A549 (cell line): ENCODE results near the gene COX5A. TPM values are rescaled to one million over a fixed set of nuclear protein-coding genes. Genes with fewer than 3 reads are reported as not detected.

ENCODE experiments used
- ATAC-seq, 2 experiments: fragments of 200-7000 bp in 1 of 2; fragments of >200 bp in 1 of 2; cut with Nextera tagmentation in 1 of 2; cut with Tn5 transposase in 1 of 2; 3 replicates each; pipeline versions ENCODE4 v1.8.0 to v1.9.1; 2018 to 2020; ENCODE audit warnings: mild to moderate bottlenecking in 1 of 2, moderate library complexity in 1 of 2
- CTCF ChIA-PET: fragments of 300-600 bp; sonication (Branson Sonifier 250); formaldehyde crosslinking; extraction: SDS; loops from one replicate; lab custom pipeline; 2021; ENCODE audit warnings: antibody characterized with exemption, inconsistent platforms; lab: Yijun Ruan, JAX
- POLR2A ChIA-PET: fragments of 350-600 bp; formaldehyde crosslinking; extraction: SDS; loops from one replicate; lab custom pipeline; 2021; ENCODE audit warnings: antibody characterized with exemption, inconsistent platforms; lab: Yijun Ruan, JAX
- DNase-seq, 2 experiments: peaks; one replicate each; pipeline versions ENCODE4 v3.0.0 to v3.0.0-alpha.2; 2011 to 2016; ENCODE audit warnings: low read depth in 1 of 2, low spot score in 1 of 2
- FAIRE-seq: peaks from 2 replicates; lab custom pipeline; 2011; peaks lifted over from hg19 to GRCh38; lab: Jason Lieb, UNC
- H3K27ac ChIP-seq, 2 experiments: fragments of >200 bp; sonication (Bioruptor Twin); formaldehyde crosslinking; 3 replicates each; pipeline ENCODE4 v1.5.1; 2016 to 2017
- H3K4me1 ChIP-seq: fragments of >200 bp; sonication (Bioruptor Twin); formaldehyde crosslinking; 3 replicates; pipeline ENCODE4 v1.6.1; 2016
- H3K4me2 ChIP-seq: fragments of >200 bp; sonication (Bioruptor Twin); formaldehyde crosslinking; 3 replicates; pipeline ENCODE4 v1.6.1; 2016
- H3K4me3 ChIP-seq: fragments of >200 bp; sonication (Bioruptor Twin); formaldehyde crosslinking; 3 replicates; pipeline ENCODE4 v1.5.1; 2016
- H3K9me3 ChIP-seq: fragments of >200 bp; sonication (Bioruptor Twin); formaldehyde crosslinking; 3 replicates; pipeline ENCODE4 v1.6.1; 2016
- BHLHE40 ChIP-seq: IDR thresholded peaks from 2 replicates; pipeline ENCODE4 v1.6.1; 2012; ENCODE audit warnings: low read depth, low read length, inconsistent platforms
- CBX8 ChIP-seq: fragments of 200-600 bp; sonication (generic); IDR thresholded peaks from 2 replicates; pipeline ENCODE4 v1.6.1; 2016
- CHD4 ChIP-seq: fragments of 200-600 bp; sonication (generic); IDR thresholded peaks from 2 replicates; pipeline ENCODE4 v1.6.1; 2016; ENCODE audit warnings: antibody characterized with exemption, mild to moderate bottlenecking, borderline replicate concordance
- EHMT2 ChIP-seq: fragments of 200-600 bp; sonication (generic); IDR thresholded peaks from 2 replicates; pipeline ENCODE4 v1.6.1; 2016; ENCODE audit warnings: antibody characterized with exemption, low read depth, mild to moderate bottlenecking, moderate library complexity
- ESRRA ChIP-seq: fragments of 150-350 bp; IDR thresholded peaks from 2 replicates; pipeline ENCODE4 v1.6.1; 2014; ENCODE audit warnings: mild to moderate bottlenecking, low read length, borderline replicate concordance
- FOSL2 ChIP-seq, 2 experiments: fragments of 450-650 bp in 1 of 2; fragments of >200 bp in 1 of 2; sonication (Bioruptor Twin) in 1 of 2; formaldehyde crosslinking; IDR thresholded peaks; 2 replicates each; pipeline versions ENCODE4 v1.5.0 to v1.6.1; 2016 to 2020; ENCODE audit warnings: mild to moderate bottlenecking in 1 of 2, moderate library complexity in 1 of 2
- HEYL ChIP-seq: fragments of 250-450 bp; sonication (Bioruptor Pico); IDR thresholded peaks from 2 replicates; pipeline ENCODE4 v1.8.0; 2021; ENCODE audit warnings: mild to moderate bottlenecking, moderate library complexity
- HOXB13 ChIP-seq: fragments of 250-450 bp; sonication (Bioruptor Pico); IDR thresholded peaks from 2 replicates; pipeline ENCODE4 v1.5.0; 2020; ENCODE audit warnings: low read depth, mild to moderate bottlenecking, moderate library complexity
- JUNB ChIP-seq: fragments of >200 bp; sonication (Bioruptor Twin); formaldehyde crosslinking; IDR thresholded peaks from 2 replicates; pipeline ENCODE4 v1.6.1; 2016
- MAFK ChIP-seq: fragments of 450-650 bp; IDR thresholded peaks from 2 replicates; pipeline ENCODE4 v1.6.1; 2014; ENCODE audit not compliant: partially characterized antibody
- PHF8 ChIP-seq: fragments of 200-600 bp; sonication (generic); IDR thresholded peaks from 2 replicates; pipeline ENCODE4 v1.6.1; 2016; ENCODE audit warnings: low read depth, mild to moderate bottlenecking, antibody characterized with exemption, moderate library complexity, borderline replicate concordance
- POLR2A ChIP-seq: IDR thresholded peaks from 2 replicates; pipeline ENCODE4 v1.6.1; 2012; ENCODE audit warnings: mild to moderate bottlenecking, low read length
- RAD21 ChIP-seq, 2 experiments: fragments of >200 bp in 1 of 2; sonication (Bioruptor Twin) in 1 of 2; formaldehyde crosslinking in 1 of 2; IDR thresholded peaks in 1 of 2; conservative IDR thresholded peaks in 1 of 2; 2 replicates in 1 of 2; 3 replicates in 1 of 2; pipeline ENCODE4 v1.6.1; 2012 to 2018; ENCODE audit warnings: inconsistent platforms in 1 of 2
- ZFP36 ChIP-seq: fragments of 450-650 bp; IDR thresholded peaks from 2 replicates; pipeline ENCODE4 v1.6.1; 2014; ENCODE audit warnings: borderline replicate concordance; ENCODE audit not compliant: partially characterized antibody
- ZSCAN20 ChIP-seq: fragments of 250-450 bp; sonication (Bioruptor Pico); IDR thresholded peaks from 2 replicates; pipeline ENCODE4 v1.8.0; 2022; ENCODE audit warnings: mild to moderate bottlenecking, moderate library complexity
- WGBS: methylation state at CpG from one replicate; pipeline ENCODE4 v1.1.6; 2017; ENCODE audit errors: missing lambda C conversion rate; 5-methylcytosine and 5-hydroxymethylcytosine counted together
- polyA plus RNA-seq, 4 experiments: library from polyadenylated mRNA; depleted of rRNA in 3 of 4; stranded (reverse); fragments of >200 nt; fragmentation: RNase III in 1 of 4; extraction: RNeasy Plus Mini Kit Qiagen cat#74134 plus additional on column Dnase treatment in 1 of 4; gene quantifications; 2 replicates in 3 of 4; 3 replicates in 1 of 4; pipeline ENCODE4 v1.2.3, GENCODE V29; 2011 to 2017
- TF ChIP-seq, protein P1 (sequence below): IDR thresholded peaks from 2 replicates; pipeline ENCODE4 v1.6.1; 2012; ENCODE audit warnings: low read depth, borderline replicate concordance
- TF ChIP-seq, protein P2 (sequence below): fragments of 200-600 bp; sonication (generic); IDR thresholded peaks from 2 replicates; pipeline ENCODE4 v1.6.1; 2016; ENCODE audit warnings: antibody characterized with exemption, mild to moderate bottlenecking, moderate library complexity

The COX5A gene
- polyA plus RNA-seq, 2 of the 4 experiments (the other 2 are of a cell fraction) = 328 to 478 TPM

DNA sequence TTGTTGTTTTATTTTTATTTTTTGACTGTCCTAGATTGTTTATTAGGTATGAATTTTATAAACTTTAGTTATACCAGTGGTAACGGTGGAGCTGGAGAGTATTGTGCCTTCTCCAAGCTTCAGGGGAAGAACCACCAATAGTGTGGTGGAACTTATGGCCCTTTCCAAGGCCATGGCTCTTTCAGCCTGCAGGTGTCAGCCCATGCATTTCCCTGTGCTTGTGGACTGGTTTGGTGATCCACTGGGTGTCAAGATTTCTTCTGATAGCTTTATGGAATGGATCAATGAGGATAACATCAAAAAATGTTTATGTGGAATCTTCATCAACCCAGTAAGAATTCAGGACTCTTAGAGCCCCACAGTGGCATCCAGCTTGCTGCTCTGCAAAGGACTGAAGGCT lies 38.3 kb upstream of the COX5A start:
- Histone ChIP-seq H3K27ac (no peak overlapping the region), H3K4me3 (no peak overlapping the region), H3K9me3 (no peaks in the 10 kb centered on the region; the same call in 2 of the 3 replicates), H3K4me1 (peaks cover 8% of the 10 kb centered on the region; the same call in 2 of the 3 replicates), H3K4me2 (no peak overlapping the region)
- CTCF ChIA-PET = interaction anchor here (0.6 to 1.9 kb wide), 4 partner anchors 12 to 79 kb away, joined by 3 to 6 read pairs (median 4); no protein-coding TSS in a partner anchor
- peak in 1 of 2 experiments; percentile 27; a peak in 1 of 5 replicates for TF ChIP-seq RAD21 (conservative IDR thresholded peaks at IDR 0.05 in 1 of 2, IDR thresholded peaks at IDR 0.05 in 1 of 2)
- TF ChIP-seq POLR2A = no peak
- no peak for DNase-seq
- FAIRE-seq = no peak
- ATAC-seq = no peak
- WGBS = 44% methylated on average over 1 of the region's 1 CpG
- POLR2A ChIA-PET = no interaction called here

DNA sequence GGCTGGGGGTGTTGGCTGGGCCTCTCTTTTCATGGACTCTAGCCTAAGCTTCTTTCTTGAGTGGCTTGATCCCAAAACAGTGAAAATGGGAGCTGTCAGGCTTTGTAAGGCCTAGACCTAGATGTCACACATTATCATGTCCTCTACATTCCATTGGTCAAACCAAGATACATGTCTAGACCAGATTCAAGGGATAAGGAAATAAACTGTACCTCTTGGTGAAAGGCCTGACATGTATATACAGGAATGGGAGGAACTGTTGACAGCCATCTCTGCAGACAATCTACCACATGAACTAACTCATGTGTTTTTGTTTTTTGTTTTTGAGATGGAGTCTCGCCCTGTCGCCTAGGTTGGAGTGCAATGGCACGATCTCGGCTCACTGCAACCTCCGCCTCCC lies 29.8 kb upstream of the COX5A start:
- Histone ChIP-seq H3K27ac (no peak overlapping the region), H3K4me1 (peaks cover 12% of the 10 kb centered on the region; the same call in 2 of the 3 replicates), H3K9me3 (no peaks in the 10 kb centered on the region; the same call in 2 of the 3 replicates), H3K4me2 (no peak overlapping the region), H3K4me3 (no peak overlapping the region)
- no peak for FAIRE-seq
- no peak for TF ChIP-seq PHF8
- ChIA-PET POLR2A (interaction anchor here (0.6 to 1.5 kb wide), 2 partner anchors 11 to 92 kb away, joined by 3 to 4 read pairs; partner anchors contain the start of gene RPP25), CTCF (interaction anchor here (0.8 to 3.1 kb wide), 6 partner anchors 8 to 25 kb away, joined by 3 to 10 read pairs (median 4); partner anchors contain the start of gene RPP25)
- no peak for ATAC-seq
- DNase-seq = no peak
- WGBS = 87% methylated on average over 5 of the region's 5 CpGs

DNA sequence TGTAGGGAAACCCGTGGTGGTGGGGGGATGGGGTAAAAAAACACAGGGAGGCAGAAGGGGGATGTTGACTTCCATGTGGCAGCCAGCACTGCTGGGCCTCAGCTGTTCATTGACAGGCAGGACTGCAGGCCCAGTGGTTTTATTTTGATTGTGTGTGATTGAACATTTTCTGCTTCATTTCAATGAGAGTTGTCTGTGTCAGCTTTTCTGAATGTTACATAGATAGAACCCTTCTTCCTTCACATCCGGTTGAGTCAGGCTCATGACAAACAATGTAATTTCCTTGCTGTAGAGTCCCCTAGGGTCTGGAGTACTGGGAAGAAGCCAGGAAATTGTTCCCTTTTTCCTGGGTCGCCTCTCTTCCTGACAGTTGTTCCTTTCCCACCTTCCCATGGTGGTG lies 26.9 kb upstream of the COX5A start:
- POLR2A ChIA-PET = no interaction called here
- 25% methylated on average over 3 of the region's 3 CpGs for WGBS
- no peak for DNase-seq
- CTCF ChIA-PET = interaction anchor here (1.1 to 2.8 kb wide), 5 partner anchors 10 to 65 kb away, joined by 3 to 10 read pairs (median 7); no protein-coding TSS in a partner anchor
- Histone ChIP-seq H3K9me3 (no peaks in the 10 kb centered on the region), H3K4me3 (no peak overlapping the region), H3K4me2 (peak overlapping the region; percentile 31), H3K27ac (peak overlapping the region in 1 of 2 experiments; percentile 48; a peak in 2 of 6 replicates), H3K4me1 (peaks cover 15% of the 10 kb centered on the region; the same call in 2 of the 3 replicates)
- peak; percentile 37 to 40; a peak in 2 of 6 replicates for ATAC-seq
- FAIRE-seq = no peak
- TF ChIP-seq JUNB = no peak
- TF ChIP-seq BHLHE40 = no peak
- TF ChIP-seq CHD4 = no peak
- TF ChIP-seq FOSL2 (IDR thresholded peaks at IDR 0.05) = no peak
- no peak for TF ChIP-seq FOSL2 (CRISPR knock-in tag; IDR thresholded peaks at IDR 0.05)
- no peak for TF ChIP-seq POLR2A
- TF ChIP-seq HEYL = no peak
- peak; percentile 37 for TF ChIP-seq MAFK
- TF ChIP-seq ZFP36 = no peak

DNA sequence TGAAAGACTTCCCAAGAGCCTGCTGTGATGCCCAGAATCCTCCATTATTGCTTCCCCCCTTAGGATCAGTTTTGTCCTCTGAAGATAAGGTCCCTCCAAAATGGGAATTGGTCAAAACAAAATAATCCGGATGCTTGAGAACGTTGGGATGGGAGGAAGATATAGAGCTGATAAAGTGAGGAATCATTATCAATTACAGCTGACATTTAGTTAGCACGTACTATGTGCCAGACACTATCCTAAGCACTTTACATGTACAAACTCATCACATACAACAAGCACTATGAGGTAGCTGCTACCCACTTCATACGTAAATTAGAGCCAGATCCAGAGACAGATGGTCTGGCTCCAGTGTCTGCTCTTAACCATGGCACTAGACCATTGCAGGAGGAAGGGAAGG lies 25.3 kb upstream of the COX5A start:
- H3K9me3 ChIP-seq = no peaks in the 10 kb centered on the region
- FAIRE-seq (no peak), DNase-seq (no peak), ATAC-seq (no peak)
- TF ChIP-seq HOXB13 (CRISPR knock-in tag) = no peak
- TF ChIP-seq CBX8 = no peak
- TF ChIP-seq, protein P1, sequence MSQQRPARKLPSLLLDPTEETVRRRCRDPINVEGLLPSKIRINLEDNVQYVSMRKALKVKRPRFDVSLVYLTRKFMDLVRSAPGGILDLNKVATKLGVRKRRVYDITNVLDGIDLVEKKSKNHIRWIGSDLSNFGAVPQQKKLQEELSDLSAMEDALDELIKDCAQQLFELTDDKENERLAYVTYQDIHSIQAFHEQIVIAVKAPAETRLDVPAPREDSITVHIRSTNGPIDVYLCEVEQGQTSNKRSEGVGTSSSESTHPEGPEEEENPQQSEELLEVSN = no peak
- no peak for TF ChIP-seq ZFP36
- no peak for TF ChIP-seq ESRRA
- no peak for TF ChIP-seq ZSCAN20 (CRISPR knock-in tag)
- TF ChIP-seq, protein P2, sequence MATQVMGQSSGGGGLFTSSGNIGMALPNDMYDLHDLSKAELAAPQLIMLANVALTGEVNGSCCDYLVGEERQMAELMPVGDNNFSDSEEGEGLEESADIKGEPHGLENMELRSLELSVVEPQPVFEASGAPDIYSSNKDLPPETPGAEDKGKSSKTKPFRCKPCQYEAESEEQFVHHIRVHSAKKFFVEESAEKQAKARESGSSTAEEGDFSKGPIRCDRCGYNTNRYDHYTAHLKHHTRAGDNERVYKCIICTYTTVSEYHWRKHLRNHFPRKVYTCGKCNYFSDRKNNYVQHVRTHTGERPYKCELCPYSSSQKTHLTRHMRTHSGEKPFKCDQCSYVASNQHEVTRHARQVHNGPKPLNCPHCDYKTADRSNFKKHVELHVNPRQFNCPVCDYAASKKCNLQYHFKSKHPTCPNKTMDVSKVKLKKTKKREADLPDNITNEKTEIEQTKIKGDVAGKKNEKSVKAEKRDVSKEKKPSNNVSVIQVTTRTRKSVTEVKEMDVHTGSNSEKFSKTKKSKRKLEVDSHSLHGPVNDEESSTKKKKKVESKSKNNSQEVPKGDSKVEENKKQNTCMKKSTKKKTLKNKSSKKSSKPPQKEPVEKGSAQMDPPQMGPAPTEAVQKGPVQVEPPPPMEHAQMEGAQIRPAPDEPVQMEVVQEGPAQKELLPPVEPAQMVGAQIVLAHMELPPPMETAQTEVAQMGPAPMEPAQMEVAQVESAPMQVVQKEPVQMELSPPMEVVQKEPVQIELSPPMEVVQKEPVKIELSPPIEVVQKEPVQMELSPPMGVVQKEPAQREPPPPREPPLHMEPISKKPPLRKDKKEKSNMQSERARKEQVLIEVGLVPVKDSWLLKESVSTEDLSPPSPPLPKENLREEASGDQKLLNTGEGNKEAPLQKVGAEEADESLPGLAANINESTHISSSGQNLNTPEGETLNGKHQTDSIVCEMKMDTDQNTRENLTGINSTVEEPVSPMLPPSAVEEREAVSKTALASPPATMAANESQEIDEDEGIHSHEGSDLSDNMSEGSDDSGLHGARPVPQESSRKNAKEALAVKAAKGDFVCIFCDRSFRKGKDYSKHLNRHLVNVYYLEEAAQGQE = no peak
- no peak for TF ChIP-seq EHMT2
- no peak overlapping the region for H3K4me3 ChIP-seq
- ChIA-PET CTCF (interaction anchor here (1.2 to 7.9 kb wide), 5 partner anchors 13 to 241 kb away, joined by 3 to 54 read pairs (median 7); no protein-coding TSS in a partner anchor), POLR2A (no interaction called here)
- no peak overlapping the region for H3K27ac ChIP-seq
- peaks cover 21% of the 10 kb centered on the region for H3K4me1 ChIP-seq
- 85% methylated on average over 4 of the region's 4 CpGs for WGBS
- no peak overlapping the region for H3K4me2 ChIP-seq
